ENCODE results near the gene UBC. TPM values are rescaled to one million over a fixed set of nuclear protein-coding genes. Genes with fewer than 3 reads are reported as not detected.

UBC gene
- total RNA-seq = 987 to 1,235 TPM (median 1,212 TPM) in 3 replicates
- long read RNA-seq, transcript UBC-201 (2 exons, 2,688 nt) = major isoform, 1,432 of 1,611 reads
- long read RNA-seq, transcript UBC-205 (1 exons, 3,745 nt) = minor isoform, 161 of 1,611 reads
- long read RNA-seq, partial matches to known transcripts = 0 of 1,611 reads
- long read RNA-seq, other reads (novel, unspliced or antisense) = 12 of 1,611 reads

- peak within 1 kb of the TSS; percentile 100 for H3K27ac Mint-ChIP-seq (ENCODE audit: unreplicated experiment)
- peaks cover 81% of the 10 kb centered on the region for H3K4me1 Mint-ChIP-seq (ENCODE audit: low read depth)
- H3K36me3 Mint-ChIP-seq (ENCODE audit: low read depth) = peaks cover 36% of the 10 kb centered on the region
- TF ChIP-seq CTCF (IDR thresholded peaks at IDR 0.05) = no peak
- no peaks in the 10 kb centered on the region for H3K9me3 Mint-ChIP-seq (ENCODE audit: low read depth)
- peak within 1 kb of the TSS; percentile 99 for H3K4me3 Mint-ChIP-seq (ENCODE audit: unreplicated experiment)
- H3K27me3 Mint-ChIP-seq (ENCODE audit: low read depth) = no peaks in the 10 kb centered on the region
- DNase-seq (ENCODE audit: low spot score) = peak; percentile 95
These were observed at the start of gene UBC for GRCh38 chr12:124914392-124915238. UBC (minus strand) TSS chr12:124914650; CDS start chr12:124913771, 879 bp downstream.

DNA sequence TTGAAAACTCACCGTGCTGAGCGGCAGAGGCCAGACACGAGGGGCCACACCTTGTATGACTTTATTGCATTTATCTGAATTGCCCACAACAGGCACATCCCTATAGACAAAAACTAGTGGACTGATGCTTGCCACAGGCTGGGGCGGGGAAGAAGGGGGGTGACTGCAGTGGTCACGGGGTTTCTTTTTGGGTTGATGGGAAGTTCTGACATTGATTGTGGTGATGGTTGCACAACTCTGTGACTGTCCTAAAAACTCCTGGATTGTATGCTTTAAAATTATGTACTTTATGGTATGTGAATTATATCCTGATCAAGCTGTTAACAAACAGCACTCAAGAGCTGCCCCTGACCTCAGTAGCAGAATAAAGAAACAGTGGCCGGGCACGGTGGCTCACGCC, 48.8 kb upstream of the UBC start:
- DNase-seq (ENCODE audit: low spot score) = no peak
- peaks cover 23% of the 10 kb centered on the region for H3K36me3 Mint-ChIP-seq (ENCODE audit: low read depth)

DNA sequence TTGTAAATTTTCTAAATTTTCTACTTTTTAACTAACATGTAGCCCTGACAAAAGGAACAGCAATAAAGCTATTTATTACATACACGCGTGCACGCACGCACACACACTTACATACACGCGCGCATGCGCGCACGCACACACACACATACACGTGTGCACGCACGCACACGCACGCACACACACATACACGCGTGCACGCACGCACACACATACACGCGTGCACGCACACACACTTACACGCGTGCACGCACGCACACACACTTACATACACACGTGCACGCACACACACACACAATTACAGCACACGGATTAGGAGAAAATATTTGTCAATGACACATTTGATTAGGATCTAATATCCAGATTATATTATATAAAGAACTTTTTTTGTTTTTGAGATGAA, 46.6 kb upstream of the UBC start:
- H3K9me3 Mint-ChIP-seq (ENCODE audit: low read depth) = no peaks in the 10 kb centered on the region
- no peak for DNase-seq (ENCODE audit: low spot score)
- H3K4me1 Mint-ChIP-seq (ENCODE audit: low read depth) = no peaks in the 10 kb centered on the region
- no peak overlapping the region for H3K4me3 Mint-ChIP-seq (ENCODE audit: unreplicated experiment)
- H3K27ac Mint-ChIP-seq (ENCODE audit: unreplicated experiment) = no peak overlapping the region
- H3K36me3 Mint-ChIP-seq (ENCODE audit: low read depth) = peaks cover 30% of the 10 kb centered on the region
- TF ChIP-seq CTCF (IDR thresholded peaks at IDR 0.05) = no peak
- H3K27me3 Mint-ChIP-seq (ENCODE audit: low read depth) = no peaks in the 10 kb centered on the region

More for the DNA sequence above, 48.8 kb upstream of the UBC start:
- no peaks in the 10 kb centered on the region for H3K9me3 Mint-ChIP-seq (ENCODE audit: low read depth)
- no peak overlapping the region for H3K4me3 Mint-ChIP-seq (ENCODE audit: unreplicated experiment)
- H3K27ac Mint-ChIP-seq (ENCODE audit: unreplicated experiment) = no peak overlapping the region
- no peak for TF ChIP-seq CTCF (IDR thresholded peaks at IDR 0.05)
- H3K4me1 Mint-ChIP-seq (ENCODE audit: low read depth) = no peaks in the 10 kb centered on the region
- H3K27me3 Mint-ChIP-seq (ENCODE audit: low read depth) = no peaks in the 10 kb centered on the region

- no peaks in the 10 kb centered on the region for H3K9me3 Mint-ChIP-seq (ENCODE audit: low read depth)
- TF ChIP-seq CTCF (IDR thresholded peaks at IDR 0.05) = no peak
- no peak overlapping the region for H3K27ac Mint-ChIP-seq (ENCODE audit: unreplicated experiment)
- H3K27me3 Mint-ChIP-seq (ENCODE audit: low read depth) = no peaks in the 10 kb centered on the region
- no peak for DNase-seq (ENCODE audit: low spot score)
- H3K4me1 Mint-ChIP-seq (ENCODE audit: low read depth) = no peaks in the 10 kb centered on the region
- no peak overlapping the region for H3K4me3 Mint-ChIP-seq (ENCODE audit: unreplicated experiment)
- peaks cover 21% of the 10 kb centered on the region for H3K36me3 Mint-ChIP-seq (ENCODE audit: low read depth)
These were observed 42.1 kb upstream of the UBC start for GRCh38 chr12:124956571-124956970.

- no peak for DNase-seq (ENCODE audit: low spot score)
- no peak overlapping the region for H3K4me3 Mint-ChIP-seq (ENCODE audit: unreplicated experiment)
- TF ChIP-seq CTCF (IDR thresholded peaks at IDR 0.05) = no peak
- H3K27ac Mint-ChIP-seq (ENCODE audit: unreplicated experiment) = no peak overlapping the region
- H3K9me3 Mint-ChIP-seq (ENCODE audit: low read depth) = no peaks in the 10 kb centered on the region
- no peaks in the 10 kb centered on the region for H3K27me3 Mint-ChIP-seq (ENCODE audit: low read depth)
- peaks cover 20% of the 10 kb centered on the region for H3K36me3 Mint-ChIP-seq (ENCODE audit: low read depth)
- H3K4me1 Mint-ChIP-seq (ENCODE audit: low read depth) = no peaks in the 10 kb centered on the region
These were observed 40.3 kb upstream of the UBC start for GRCh38 chr12:124954771-124955170.

Data from chondrocyte (in vitro differentiated cells).